GM10847 (cell line): ENCODE measurements around the gene PDPR.
"Not testable (repeated sequence)": the region's sequence is repeated elsewhere in the genome, so short reads cannot be mapped to it uniquely, and the experiment has no call there.

ENCODE experiments used
- POLR2A ChIP-seq: IDR thresholded peaks from 2 replicates; pipeline ENCODE4 v1.6.1; 2011; ENCODE audit not compliant: insufficient read length; ENCODE audit errors: extremely low read depth

PDPR gene

GRCh38 chr16:70161350-70161749, 47.2 kb downstream of the PDPR start:
- no peak for TF ChIP-seq POLR2A

- TF ChIP-seq POLR2A: no peak
Measured at GRCh38 chr16:70162041-70162451, 47.9 kb downstream of the PDPR start.

DNA sequence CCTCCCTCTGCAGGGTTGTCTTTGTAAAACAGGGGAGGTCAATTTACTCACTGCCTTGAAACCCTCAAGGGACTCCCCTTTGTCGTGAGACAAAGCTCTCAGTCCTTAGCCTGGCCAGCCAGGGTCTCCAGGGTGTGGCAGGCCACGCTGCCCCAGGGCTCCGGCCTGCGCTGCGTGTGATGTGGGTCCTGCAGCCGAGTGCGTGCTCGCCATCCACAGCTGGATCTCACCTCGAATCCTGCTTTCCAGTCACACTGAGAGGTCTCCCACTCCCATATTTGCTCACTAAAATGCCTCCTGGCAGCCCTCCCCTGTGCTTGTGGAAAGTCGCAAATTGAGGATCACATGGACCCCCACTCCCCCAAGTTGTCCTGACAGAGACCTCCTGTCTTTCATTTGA, 49.5 kb downstream of the PDPR start:
- TF ChIP-seq POLR2A: no peak

GRCh38 chr16:70173212-70173837, 59.2 kb downstream of the PDPR start, which contains the start of gene CLEC18C:
TSS of gene CLEC18C (plus strand) at chr16:70173787. CDS start at chr16:70174279, 492 bp downstream.
- TF ChIP-seq POLR2A: not testable (repeated sequence)
